K562 (cell line): Measurements from ENCODE around the gene PRC1. TPM values are rescaled to one million over a fixed set of nuclear protein-coding genes. Genes with fewer than 3 reads are reported as not detected.

Experiments
- BDP1 ChIP-seq: IDR thresholded peaks from 3 replicates; pipeline ENCODE4 v1.6.1; 2011; ENCODE audit not compliant: insufficient read length, insufficient read depth
- BMI1 ChIP-seq: fragments of 150-350 bp; IDR thresholded peaks from 2 replicates; pipeline ENCODE4 v1.6.1; 2014; ENCODE audit warnings: low read length
- HDAC6 ChIP-seq: IDR thresholded peaks from 2 replicates; pipeline ENCODE4 v1.6.1; 2012; ENCODE audit warnings: low read depth, mild to moderate bottlenecking, control low read depth, inconsistent platforms, low read length, moderate library complexity
- KLF10 ChIP-seq: fragments of 250-450 bp; sonication (Bioruptor Pico); IDR thresholded peaks from 2 replicates; pipeline ENCODE4 v1.6.1; 2021; ENCODE audit warnings: matching md5 sums
- MIER1 ChIP-seq: fragments of 450-650 bp; IDR thresholded peaks from 2 replicates; pipeline ENCODE4 v1.6.1; 2016; ENCODE audit warnings: antibody characterized with exemption, mild to moderate bottlenecking, low read depth
- MTA1 ChIP-seq: fragments of 450-650 bp; IDR thresholded peaks from 2 replicates; pipeline ENCODE4 v1.6.1; 2017; ENCODE audit warnings: borderline replicate concordance
- NCOR1 ChIP-seq: fragments of 450-650 bp; IDR thresholded peaks from 2 replicates; pipeline ENCODE4 v1.6.1; 2016; ENCODE audit warnings: mild to moderate bottlenecking, moderate library complexity
- NR2F6 ChIP-seq: fragments of 450-650 bp; formaldehyde crosslinking; IDR thresholded peaks from 2 replicates; pipeline ENCODE4 v1.4.0; 2020; ENCODE audit warnings: mild to moderate bottlenecking
- NUFIP1 ChIP-seq: fragments of 450-650 bp; IDR thresholded peaks from 2 replicates; pipeline ENCODE4 v1.6.1; 2018; ENCODE audit not compliant: partially characterized antibody
- RAD21 ChIP-seq, 2 experiments: fragments of 250-450 bp in 1 of 2; fragments of 450-650 bp in 1 of 2; sonication (Bioruptor Pico) in 1 of 2; formaldehyde crosslinking in 1 of 2; IDR thresholded peaks in 1 of 2; conservative IDR thresholded peaks in 1 of 2; 2 replicates each; pipeline versions ENCODE4 v1.4.0 to v1.8.0; 2020 to 2022; ENCODE audit warnings: mild to moderate bottlenecking in 2 of 2, moderate library complexity in 1 of 2
- SAP30 ChIP-seq: fragments of 200-600 bp; sonication (generic); IDR thresholded peaks from 2 replicates; pipeline ENCODE4 v1.6.1; 2012; ENCODE audit warnings: borderline replicate concordance, low read depth, mild to moderate bottlenecking, moderate library complexity, low read length, control low read depth, inconsistent platforms; ENCODE audit not compliant: insufficient read depth, poor library complexity, severe bottlenecking
- SMARCC2 ChIP-seq: fragments of 450-650 bp; IDR thresholded peaks from 2 replicates; pipeline ENCODE4 v1.6.1; 2017; ENCODE audit warnings: antibody characterized with exemption, moderate library complexity, mild to moderate bottlenecking, low read depth
- SOX6 ChIP-seq: fragments of 450-650 bp; IDR thresholded peaks from 2 replicates; pipeline ENCODE4 v1.6.1; 2014; ENCODE audit warnings: mild to moderate bottlenecking
- SRSF7 ChIP-seq: fragments of 200-400 bp; formaldehyde crosslinking; optimal IDR thresholded peaks from 2 replicates; pipeline ENCODE3; 2017; ENCODE audit warnings: mild to moderate bottlenecking, low read depth, low read length
- ZNF143 ChIP-seq: sonication (generic); formaldehyde crosslinking; IDR thresholded peaks from 2 replicates; pipeline ENCODE4 v1.9.0; 2022; ENCODE audit warnings: mild to moderate bottlenecking, missing genetic modification reagents
- ZNF197 ChIP-seq: fragments of 200-800 bp; sonication (Bioruptor generic); IDR thresholded peaks from 2 replicates; pipeline ENCODE4 v1.6.1; 2016; ENCODE audit warnings: low read depth, missing genetic modification characterization, missing compliant biosample characterization
- ZNF263 ChIP-seq: sonication (generic); formaldehyde crosslinking; IDR thresholded peaks from 2 replicates; pipeline ENCODE4 v1.8.0; 2022; ENCODE audit warnings: mild to moderate bottlenecking, missing genetic modification reagents, borderline replicate concordance
- ZNF324 ChIP-seq: fragments of 250-450 bp; sonication (Bioruptor Pico); IDR thresholded peaks from 2 replicates; pipeline ENCODE4 v1.4.0; 2020; ENCODE audit warnings: mild to moderate bottlenecking
- ZNF644 ChIP-seq: fragments of 200-800 bp; sonication (Bioruptor generic); IDR thresholded peaks from 2 replicates; pipeline ENCODE4 v1.6.1; 2016; ENCODE audit warnings: low read depth, missing genetic modification characterization, missing compliant biosample characterization
- ZNF76 ChIP-seq: fragments of 250-450 bp; sonication (Bioruptor Pico); IDR thresholded peaks from 2 replicates; pipeline ENCODE4 v1.4.0; 2020; ENCODE audit warnings: mild to moderate bottlenecking, moderate library complexity, borderline replicate concordance
- ZNF79 ChIP-seq: fragments of 250-450 bp; sonication (Bioruptor Pico); IDR thresholded peaks from 2 replicates; pipeline ENCODE4 v1.4.0; 2020; ENCODE audit warnings: low read depth, mild to moderate bottlenecking, moderate library complexity
- polyA plus RNA-seq, 8 experiments: library from polyadenylated mRNA; depleted of rRNA in 4 of 8; stranded (reverse) in 5 of 8; unstranded in 3 of 8; fragments of >200 nt; fragmentation: Nextera tagmentation in 2 of 8; fragmentation: Illumina TruSeq in 1 of 8; extraction: Ambion mirVana in 2 of 8; extraction: Trizol in 1 of 8; gene quantifications; 2 replicates each; pipeline versions ENCODE4 v1.2.1 to v1.2.3, GENCODE V29; 2011 to 2014; ENCODE audit warnings: inconsistent platforms in 1 of 8, missing spikeins in 1 of 8
- total RNA-seq, 7 experiments: library from RNA; depleted of rRNA in 6 of 7; stranded (reverse); fragments of >200 nt in 6 of 7; fragmentation: Illumina TruSeq in 2 of 7; extraction: Trizol in 2 of 7; gene quantifications; 2 replicates each; pipeline versions ENCODE4 v1.2.1 to v1.2.3, GENCODE V29; 2011 to 2021; ENCODE audit warnings: low replicate concordance in 1 of 7
- TF ChIP-seq, protein P1 (sequence below): sonication (generic); formaldehyde crosslinking; IDR thresholded peaks from 2 replicates; pipeline ENCODE4 v1.8.0; 2022; ENCODE audit warnings: mild to moderate bottlenecking, missing genetic modification reagents
- TF ChIP-seq, protein P2 (sequence below), 3 experiments: IDR thresholded peaks in 2 of 3; conservative IDR thresholded peaks in 1 of 3; 2 replicates each; pipeline ENCODE4 v1.5.1; 2011 to 2012; ENCODE audit warnings: low read length in 3 of 3, mild to moderate bottlenecking in 3 of 3, control low read depth in 2 of 3, improper control_type of control experiment in 1 of 3, inconsistent platforms in 1 of 3, low read depth in 1 of 3, mixed read lengths in 1 of 3, moderate library complexity in 1 of 3; ENCODE audit not compliant: insufficient read depth in 2 of 3

The PRC1 gene
- total and polyA plus RNA-seq, 9 of the 15 experiments (the other 6 are each of a cell fraction or from before 2014, with no cell fraction given), result 156 to 391 (median 240) TPM

DNA sequence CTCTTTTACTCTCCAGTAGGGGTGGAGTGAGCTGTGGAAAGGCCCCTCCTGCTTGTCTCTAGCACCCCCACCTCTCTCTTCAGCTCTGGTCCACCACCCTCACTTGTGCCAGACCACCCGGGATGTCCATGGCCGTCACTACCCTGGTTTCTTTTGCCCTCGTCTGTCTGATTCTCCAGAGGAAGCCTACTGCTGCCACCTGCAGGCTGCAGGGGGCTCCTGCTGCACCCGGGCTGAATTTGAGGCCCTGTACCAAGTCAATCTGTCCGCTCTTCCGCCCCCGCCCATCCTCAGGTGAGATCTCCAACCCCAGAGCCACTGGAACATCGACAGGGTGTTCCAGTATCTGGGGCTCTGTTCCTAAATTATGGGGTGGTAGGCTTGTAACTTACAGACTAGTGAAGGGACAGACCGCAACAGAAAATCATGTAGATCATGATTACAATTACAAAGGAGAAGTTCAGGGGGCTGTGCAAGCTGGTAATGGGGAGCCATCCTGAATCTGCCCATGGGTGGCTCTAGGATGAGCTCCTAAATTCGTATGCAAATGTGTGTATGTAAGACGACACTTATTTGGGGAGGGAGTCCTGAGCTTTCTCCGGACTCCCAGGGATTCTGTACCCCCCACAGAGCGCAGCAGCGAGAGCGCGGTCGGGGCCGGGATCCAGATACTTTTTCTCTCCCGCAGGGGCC lies 59.9 kb downstream of the PRC1 start (continued):
- TF ChIP-seq SMARCC2, result no peak
- no peak for TF ChIP-seq BDP1
- no peak for TF ChIP-seq NUFIP1
- TF ChIP-seq MTA1, result no peak
- TF ChIP-seq, protein P1, sequence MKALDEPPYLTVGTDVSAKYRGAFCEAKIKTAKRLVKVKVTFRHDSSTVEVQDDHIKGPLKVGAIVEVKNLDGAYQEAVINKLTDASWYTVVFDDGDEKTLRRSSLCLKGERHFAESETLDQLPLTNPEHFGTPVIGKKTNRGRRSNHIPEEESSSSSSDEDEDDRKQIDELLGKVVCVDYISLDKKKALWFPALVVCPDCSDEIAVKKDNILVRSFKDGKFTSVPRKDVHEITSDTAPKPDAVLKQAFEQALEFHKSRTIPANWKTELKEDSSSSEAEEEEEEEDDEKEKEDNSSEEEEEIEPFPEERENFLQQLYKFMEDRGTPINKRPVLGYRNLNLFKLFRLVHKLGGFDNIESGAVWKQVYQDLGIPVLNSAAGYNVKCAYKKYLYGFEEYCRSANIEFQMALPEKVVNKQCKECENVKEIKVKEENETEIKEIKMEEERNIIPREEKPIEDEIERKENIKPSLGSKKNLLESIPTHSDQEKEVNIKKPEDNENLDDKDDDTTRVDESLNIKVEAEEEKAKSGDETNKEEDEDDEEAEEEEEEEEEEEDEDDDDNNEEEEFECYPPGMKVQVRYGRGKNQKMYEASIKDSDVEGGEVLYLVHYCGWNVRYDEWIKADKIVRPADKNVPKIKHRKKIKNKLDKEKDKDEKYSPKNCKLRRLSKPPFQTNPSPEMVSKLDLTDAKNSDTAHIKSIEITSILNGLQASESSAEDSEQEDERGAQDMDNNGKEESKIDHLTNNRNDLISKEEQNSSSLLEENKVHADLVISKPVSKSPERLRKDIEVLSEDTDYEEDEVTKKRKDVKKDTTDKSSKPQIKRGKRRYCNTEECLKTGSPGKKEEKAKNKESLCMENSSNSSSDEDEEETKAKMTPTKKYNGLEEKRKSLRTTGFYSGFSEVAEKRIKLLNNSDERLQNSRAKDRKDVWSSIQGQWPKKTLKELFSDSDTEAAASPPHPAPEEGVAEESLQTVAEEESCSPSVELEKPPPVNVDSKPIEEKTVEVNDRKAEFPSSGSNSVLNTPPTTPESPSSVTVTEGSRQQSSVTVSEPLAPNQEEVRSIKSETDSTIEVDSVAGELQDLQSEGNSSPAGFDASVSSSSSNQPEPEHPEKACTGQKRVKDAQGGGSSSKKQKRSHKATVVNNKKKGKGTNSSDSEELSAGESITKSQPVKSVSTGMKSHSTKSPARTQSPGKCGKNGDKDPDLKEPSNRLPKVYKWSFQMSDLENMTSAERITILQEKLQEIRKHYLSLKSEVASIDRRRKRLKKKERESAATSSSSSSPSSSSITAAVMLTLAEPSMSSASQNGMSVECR, result peak; percentile 66; the same call in 1 of the 2 replicates
- TF ChIP-seq SOX6, result no peak
- no peak for TF ChIP-seq MIER1
- TF ChIP-seq ZNF324 (CRISPR knock-in tag), result no peak
- TF ChIP-seq SAP30, result peak; percentile 24
- TF ChIP-seq ZNF644 (tag), result no peak
- TF ChIP-seq ZNF143 (CRISPR knock-in tag), result peak; percentile 26; the same call in 1 of the 2 replicates
- peak; percentile 61 to 82 for TF ChIP-seq RAD21 (CRISPR knock-in tag; conservative IDR thresholded peaks at IDR 0.05 in 1 of 2, IDR thresholded peaks at IDR 0.05 in 1 of 2)
- TF ChIP-seq ZNF76 (CRISPR knock-in tag), result 0 out of 2 replicates have a peak, but pooled peaks have one; percentile 15
- TF ChIP-seq, protein P2, sequence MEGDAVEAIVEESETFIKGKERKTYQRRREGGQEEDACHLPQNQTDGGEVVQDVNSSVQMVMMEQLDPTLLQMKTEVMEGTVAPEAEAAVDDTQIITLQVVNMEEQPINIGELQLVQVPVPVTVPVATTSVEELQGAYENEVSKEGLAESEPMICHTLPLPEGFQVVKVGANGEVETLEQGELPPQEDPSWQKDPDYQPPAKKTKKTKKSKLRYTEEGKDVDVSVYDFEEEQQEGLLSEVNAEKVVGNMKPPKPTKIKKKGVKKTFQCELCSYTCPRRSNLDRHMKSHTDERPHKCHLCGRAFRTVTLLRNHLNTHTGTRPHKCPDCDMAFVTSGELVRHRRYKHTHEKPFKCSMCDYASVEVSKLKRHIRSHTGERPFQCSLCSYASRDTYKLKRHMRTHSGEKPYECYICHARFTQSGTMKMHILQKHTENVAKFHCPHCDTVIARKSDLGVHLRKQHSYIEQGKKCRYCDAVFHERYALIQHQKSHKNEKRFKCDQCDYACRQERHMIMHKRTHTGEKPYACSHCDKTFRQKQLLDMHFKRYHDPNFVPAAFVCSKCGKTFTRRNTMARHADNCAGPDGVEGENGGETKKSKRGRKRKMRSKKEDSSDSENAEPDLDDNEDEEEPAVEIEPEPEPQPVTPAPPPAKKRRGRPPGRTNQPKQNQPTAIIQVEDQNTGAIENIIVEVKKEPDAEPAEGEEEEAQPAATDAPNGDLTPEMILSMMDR (IDR thresholded peaks at IDR 0.05 in 2 of 3, conservative IDR thresholded peaks at IDR 0.05 in 1 of 3; ENCODE audit: insufficient read depth in 2 of 3, low read depth in 1 of 3, low read length in 3 of 3), result peak; percentile 91 to 95 (median 95)
- no peak for TF ChIP-seq KLF10 (CRISPR knock-in tag)
- no peak for TF ChIP-seq HDAC6
- TF ChIP-seq BMI1, result no peak
- TF ChIP-seq NR2F6 (CRISPR knock-in tag), result no peak
- no peak for TF ChIP-seq ZNF197 (CRISPR knock-in tag)
- no peak for TF ChIP-seq SRSF7
- no peak for TF ChIP-seq ZNF263 (CRISPR knock-in tag)
- no peak for TF ChIP-seq ZNF79 (CRISPR knock-in tag)
- TF ChIP-seq NCOR1, result no peak
